GM21529 (cell line): ENCODE data around the gene SH2D1A.
"Not testable (repeated sequence)": the region's sequence is repeated elsewhere in the genome, so short reads cannot be mapped to it uniquely, and the experiment has no call there.

Source experiments
- ATAC-seq: cut with Tn5 transposase; IDR thresholded peaks from one replicate; pipeline ENCODE4 v1.9.1; 2021; ENCODE audit not compliant: unreplicated experiment

Gene SH2D1A

GRCh38 chrX:124348885-124349453 lies 2.6 kb downstream of the SH2D1A start:
- ATAC-seq = no peak

- no peak for ATAC-seq
Measured at GRCh38 chrX:124354648-124355047, 8.3 kb downstream of the SH2D1A start.

DNA sequence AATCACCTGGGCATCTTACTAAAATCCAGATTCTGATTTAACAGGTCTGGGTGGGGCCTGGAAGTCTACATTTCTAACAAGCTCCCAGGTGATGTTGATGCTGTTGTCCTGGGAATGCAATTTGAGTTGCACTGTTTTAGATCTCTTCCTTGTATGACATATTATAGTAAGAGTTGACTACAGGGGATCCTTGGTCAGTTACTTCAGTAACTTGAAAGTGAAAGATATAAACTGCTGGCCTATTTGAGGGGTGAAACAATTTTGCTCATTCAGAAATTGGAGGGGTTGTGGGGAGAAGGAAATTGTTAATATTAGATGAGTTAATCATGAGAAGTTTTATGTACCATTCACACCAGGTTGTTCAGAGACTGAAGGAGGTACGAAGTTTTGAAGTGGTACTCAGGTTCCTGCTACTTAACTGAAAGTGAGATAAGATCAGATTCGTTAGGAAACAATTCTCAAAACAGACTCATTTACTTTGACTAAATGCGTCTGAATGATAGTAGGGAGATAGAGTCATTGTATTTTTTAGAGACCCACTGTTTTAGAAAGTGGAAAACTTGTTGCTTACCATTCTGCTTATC lies 12.5 kb downstream of the SH2D1A start:
- peak; percentile 44 for ATAC-seq

DNA sequence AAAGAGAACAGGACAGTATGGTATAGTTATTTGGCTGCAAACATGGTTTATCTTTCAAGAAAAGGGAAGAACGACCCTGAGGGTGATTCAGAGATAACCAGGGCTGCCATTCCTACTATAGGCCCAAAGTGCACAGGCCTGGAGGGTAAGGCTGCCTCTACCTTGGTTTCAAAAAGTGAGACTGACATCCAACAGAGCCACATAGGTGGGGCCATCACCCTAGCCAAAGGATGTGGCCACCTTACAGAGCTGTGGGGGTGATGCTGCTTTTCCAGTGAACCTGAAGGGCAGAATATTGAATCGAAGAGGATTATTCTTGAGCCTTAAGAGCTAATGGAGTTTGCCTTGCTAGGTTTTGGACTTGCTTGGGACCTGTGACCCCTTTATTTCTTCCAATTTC lies 15.7 kb downstream of the SH2D1A start:
- no peak for ATAC-seq

GRCh38 chrX:124362761-124363160 lies 16.4 kb downstream of the SH2D1A start:
- no peak for ATAC-seq

DNA sequence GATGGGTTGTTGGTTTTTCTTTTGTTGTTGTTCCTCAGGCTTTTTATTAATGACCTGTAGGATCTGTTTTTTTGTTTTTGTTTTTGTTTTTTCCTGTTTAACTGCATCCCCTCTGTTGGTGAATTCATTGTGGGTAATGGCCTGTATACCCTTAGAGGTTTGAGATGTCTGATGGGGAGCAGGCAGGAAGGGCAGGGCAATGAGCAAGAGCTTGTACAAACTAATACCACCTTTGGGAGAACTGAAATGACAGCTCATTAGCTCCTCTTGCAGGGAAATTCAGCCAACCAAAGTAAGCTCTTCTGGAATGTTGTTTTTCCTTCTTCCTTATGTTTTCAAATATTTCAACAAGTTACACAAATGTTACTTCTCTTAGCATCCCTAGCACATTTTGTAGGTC lies 23.4 kb downstream of the SH2D1A start:
- ATAC-seq = no peak

DNA sequence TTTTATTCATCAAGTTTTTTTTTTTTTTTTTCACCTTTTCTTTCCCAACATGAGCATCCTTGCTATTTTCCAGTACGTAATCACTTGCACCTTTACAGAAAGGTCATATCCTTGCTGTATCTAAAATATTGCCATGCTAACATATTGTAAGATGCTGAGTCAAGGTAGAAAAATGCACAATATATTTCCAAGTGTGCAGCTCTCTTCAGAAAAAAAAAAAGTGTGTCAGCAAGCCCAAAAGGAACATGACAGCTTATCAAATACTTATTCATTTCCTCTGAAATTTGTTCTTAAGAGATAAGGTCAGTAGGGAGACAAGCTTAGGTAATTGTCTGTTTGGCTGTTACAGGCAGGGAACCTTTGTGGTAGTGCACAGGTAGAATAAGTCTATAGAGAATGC lies 27.0 kb downstream of the SH2D1A start:
- no peak for ATAC-seq

GRCh38 chrX:124378643-124379042 lies 32.3 kb downstream of the SH2D1A start:
- ATAC-seq = no peak

- ATAC-seq = no peak
Measured at GRCh38 chrX:124383354-124383753, 37.0 kb downstream of the SH2D1A start.

- ATAC-seq = no peak
Measured at GRCh38 chrX:124386401-124386800, 40.0 kb downstream of the SH2D1A start.

- peak; percentile 72 for ATAC-seq
Measured at GRCh38 chrX:124388562-124388961, 42.2 kb downstream of the SH2D1A start.

DNA sequence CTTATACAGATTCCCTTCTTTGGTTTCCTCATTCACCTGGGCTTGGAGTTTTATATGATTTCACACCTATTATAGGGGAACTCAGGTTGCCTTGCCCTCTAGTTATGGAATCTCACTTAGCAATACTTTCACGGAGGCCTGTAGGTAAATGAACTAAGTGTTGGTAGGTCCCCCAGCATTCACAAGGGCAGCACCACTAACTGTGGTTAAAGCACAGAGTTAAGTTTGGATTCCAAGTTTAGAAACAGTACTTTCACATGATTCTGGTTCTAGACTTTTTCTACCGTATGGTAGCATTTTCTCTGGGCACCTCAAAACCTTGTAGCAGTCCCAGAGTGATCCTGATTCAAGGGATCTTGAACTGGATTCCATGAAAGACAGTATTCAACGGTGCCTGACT lies 46.4 kb downstream of the SH2D1A start:
- no peak for ATAC-seq

GRCh38 chrX:124393238-124393637 lies 46.9 kb downstream of the SH2D1A start:
- ATAC-seq = peak; percentile 36

DNA sequence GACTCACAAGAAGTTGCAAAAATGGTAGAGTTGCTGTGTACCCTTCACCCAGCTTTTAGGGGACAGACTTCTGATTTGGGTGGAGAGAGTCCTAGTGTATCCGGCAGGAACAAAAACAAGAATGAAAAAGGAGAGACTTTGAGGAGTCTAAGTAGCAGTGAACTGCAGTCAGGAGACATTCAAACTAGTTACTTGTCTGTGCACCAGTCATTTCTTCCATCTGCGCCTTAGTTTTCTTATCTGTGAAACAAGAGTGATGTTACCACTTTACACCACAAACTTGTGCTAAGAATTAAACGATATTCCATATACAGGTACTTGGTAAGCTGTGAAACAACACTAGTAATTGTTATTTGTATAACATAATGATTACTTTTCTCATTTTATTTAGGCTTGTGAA lies 47.3 kb downstream of the SH2D1A start:
- no peak for ATAC-seq

DNA sequence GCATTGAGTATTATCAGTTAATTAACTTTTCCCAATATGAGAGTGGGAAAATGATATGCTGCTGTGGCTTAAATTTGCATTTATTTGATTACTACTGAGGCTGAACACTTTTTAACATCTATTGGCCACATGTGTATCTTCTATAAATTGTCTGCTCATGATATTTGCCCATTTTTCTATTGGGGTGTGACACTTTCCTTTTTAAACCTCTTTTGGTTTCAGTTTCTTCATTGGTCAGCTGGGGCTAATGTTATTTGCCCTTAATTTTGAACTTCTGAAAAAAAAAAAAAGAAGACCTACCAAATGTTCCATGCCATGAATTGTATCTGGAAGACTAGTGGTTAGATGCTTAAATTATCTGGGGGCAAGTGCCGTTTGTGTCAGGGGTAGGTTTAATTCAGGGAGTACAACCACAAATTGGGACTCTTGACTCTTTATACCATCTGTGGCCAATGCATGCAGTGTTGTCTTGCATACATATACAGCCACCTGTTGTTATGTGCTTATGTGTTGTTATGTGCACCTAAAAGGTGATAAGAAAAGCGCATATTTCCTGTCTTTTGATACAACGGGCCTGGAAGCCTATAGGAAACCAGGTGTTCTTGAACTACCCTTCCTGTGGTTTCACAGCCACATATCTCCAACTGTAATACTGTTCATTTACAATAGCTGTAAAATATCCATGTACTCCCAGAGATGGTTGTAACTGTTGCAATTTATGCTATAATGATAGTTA lies 49.0 kb downstream of the SH2D1A start:
- peak; percentile 58 for ATAC-seq

DNA sequence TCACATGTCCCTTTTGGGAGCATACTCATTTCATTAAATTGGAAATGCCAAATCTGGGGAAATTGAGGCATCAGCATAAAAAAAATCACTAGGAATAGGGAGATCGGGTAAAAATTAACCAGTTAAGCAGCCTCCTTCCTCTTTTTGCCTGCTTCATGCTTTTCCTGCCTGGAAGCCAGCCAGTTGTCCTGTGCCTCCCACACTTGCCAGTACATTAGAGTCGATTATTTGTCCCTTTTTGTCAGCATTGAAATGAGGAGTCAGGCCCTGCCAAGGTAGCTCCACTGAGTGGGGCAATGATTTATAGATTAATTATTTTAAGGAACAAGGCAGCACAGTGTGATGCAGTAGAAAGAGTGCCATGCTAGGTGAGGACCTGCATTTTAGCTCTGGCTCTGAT lies 55.3 kb downstream of the SH2D1A start:
- ATAC-seq = no peak

DNA sequence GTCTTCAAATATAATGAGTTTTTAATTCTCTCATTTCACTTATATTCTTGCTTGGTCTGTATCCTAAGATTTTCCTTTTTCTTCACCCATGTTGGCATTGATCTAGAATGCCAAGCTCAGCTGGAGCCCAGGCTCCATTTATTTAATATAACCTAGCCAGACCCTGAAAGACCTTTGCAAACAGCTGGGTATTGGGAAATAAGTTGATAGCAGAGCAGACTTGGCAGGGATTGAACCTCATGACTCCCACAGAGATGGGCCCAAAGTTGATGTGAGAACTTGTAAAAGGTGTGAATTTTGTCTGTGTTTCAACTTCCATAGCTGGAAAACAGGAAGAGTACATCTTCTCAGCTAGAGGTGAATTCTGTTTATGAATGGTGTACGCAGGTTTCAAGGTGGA lies 59.5 kb downstream of the SH2D1A start:
- ATAC-seq = no peak

GRCh38 chrX:124406294-124407014 lies 60.1 kb downstream of the SH2D1A start:
- peak; percentile 97 for ATAC-seq

DNA sequence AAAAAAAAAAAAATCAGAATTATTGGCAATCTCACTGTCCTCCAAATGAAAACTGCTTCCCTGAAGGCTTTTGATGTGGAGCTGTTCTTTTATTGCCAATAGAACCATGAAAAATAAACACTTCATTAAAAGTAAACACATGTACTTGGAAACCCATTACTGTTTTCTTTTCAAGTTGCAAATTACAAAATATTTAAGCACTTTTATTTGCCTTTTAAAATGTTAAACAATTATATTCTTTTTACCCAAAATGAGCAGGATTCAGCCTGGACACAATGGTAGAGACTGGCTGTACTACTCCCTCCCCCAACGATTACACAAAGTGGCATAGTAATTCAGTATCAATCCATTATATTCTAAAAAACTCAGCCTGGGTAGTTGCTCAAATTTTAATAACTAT lies 60.9 kb downstream of the SH2D1A start:
- ATAC-seq = no peak

DNA sequence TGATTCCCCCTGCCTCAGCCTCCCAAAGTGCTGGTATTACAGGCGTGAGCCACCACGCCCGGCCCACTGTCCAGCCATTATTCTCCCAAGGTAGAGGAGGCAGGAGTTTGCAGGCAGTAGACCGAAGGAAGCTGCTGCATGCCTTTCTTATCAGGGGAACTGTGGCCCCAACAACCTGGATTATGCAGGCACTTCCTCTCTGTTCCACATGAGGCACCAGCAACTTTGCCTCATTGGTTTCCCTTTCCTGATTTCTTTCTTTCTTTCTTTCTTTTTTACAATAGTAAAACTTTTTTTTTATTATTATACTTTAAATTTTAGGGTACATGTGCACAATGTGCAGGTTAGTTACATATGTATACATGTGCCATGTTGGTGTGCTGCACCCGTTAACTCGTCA lies 62.0 kb downstream of the SH2D1A start:
- ATAC-seq = not testable (repeated sequence)

GRCh38 chrX:124413244-124413643 lies 66.9 kb downstream of the SH2D1A start:
- ATAC-seq = no peak

DNA sequence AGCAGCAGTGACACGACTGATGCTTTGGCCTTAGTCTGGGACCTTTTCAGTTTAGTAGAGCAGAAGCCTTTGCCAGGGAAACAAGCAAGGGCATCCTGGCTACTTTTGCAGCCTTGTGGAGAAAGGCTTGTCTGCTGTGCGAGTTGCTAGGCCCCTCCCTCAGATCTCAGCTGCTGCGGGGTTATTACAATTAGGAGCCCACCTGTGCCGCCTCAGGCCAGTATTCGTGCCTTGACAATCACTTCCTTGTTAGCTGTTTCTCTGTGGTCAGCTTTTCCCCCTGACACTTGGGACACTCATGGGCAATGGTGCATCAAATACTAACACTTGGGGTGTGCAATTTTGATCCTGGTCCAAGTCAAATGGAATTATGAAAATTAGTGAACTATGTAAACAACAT lies 67.9 kb downstream of the SH2D1A start:
- no peak for ATAC-seq
